HepG2 (cell line): ENCODE measurements around the gene PEX12. TPM values are rescaled to one million over a fixed set of nuclear protein-coding genes. Genes with fewer than 3 reads are reported as not detected.

ENCODE experiments used
- ATAC-seq: fragments of 200-7000 bp; cut with Tn5 transposase; 3 replicates; pipeline ENCODE4 v1.9.1; 2020; ENCODE audit warnings: mild to moderate bottlenecking, moderate library complexity
- BruUV-seq: library from RNA; stranded (reverse); fragments of 400-500 nt; replicated peaks from 2 replicates; lab custom pipeline; 2021; lab: Mats Ljungman, UMichigan
- CTCF ChIA-PET: fragments of 300-600 bp; formaldehyde crosslinking; extraction: SDS; loops from one replicate; lab custom pipeline; 2021; ENCODE audit warnings: low total read pairs, inconsistent platforms, low intra/inter-chr PET ratio; lab: Yijun Ruan, JAX
- POLR2A ChIA-PET: fragments of 350-600 bp; sonication (Branson Sonifier 250); formaldehyde crosslinking; loops from one replicate; lab custom pipeline; 2020; ENCODE audit warnings: antibody characterized with exemption, inconsistent platforms; lab: Yijun Ruan, JAX
- DNase-seq: peaks from one replicate; pipeline ENCODE4 v3.0.0-alpha.2; 2015; ENCODE audit warnings: low spot score
- FAIRE-seq: peaks from 3 replicates; lab custom pipeline; 2011; peaks lifted over from hg19 to GRCh38; lab: Jason Lieb, UNC
- H2AFZ ChIP-seq: one replicate; pipeline ENCODE4 v1.6.1; 2011; ENCODE audit warnings: low read length, inconsistent platforms
- H3K27ac ChIP-seq: fragments of 300-600 bp; 3 replicates; pipeline ENCODE4 v1.8.0; 2011; ENCODE audit warnings: mixed run types, mild to moderate bottlenecking, mixed read lengths, low read length, inconsistent platforms; ENCODE audit not compliant: insufficient read depth; ENCODE audit errors: extremely low read length
- H3K27me3 ChIP-seq, 2 experiments: fragments of 200-600 bp in 1 of 2; 2 replicates in 1 of 2; 3 replicates in 1 of 2; pipeline versions ENCODE4 v1.6.0 to v1.8.0; 2011; ENCODE audit warnings: low read length in 2 of 2, mild to moderate bottlenecking in 2 of 2, moderate library complexity in 2 of 2, inconsistent platforms in 1 of 2; ENCODE audit not compliant: insufficient read depth in 2 of 2, control insufficient read depth in 1 of 2
- H3K36me3 ChIP-seq, 2 experiments: fragments of 200-600 bp in 1 of 2; replicated peaks in 1 of 2; 2 replicates in 1 of 2; 3 replicates in 1 of 2; pipeline versions ENCODE4 v1.5.1 to v1.8.0; 2011; ENCODE audit warnings: low read length in 2 of 2, inconsistent platforms in 1 of 2; ENCODE audit not compliant: insufficient read depth in 2 of 2, control insufficient read depth in 1 of 2
- H3K4me1 ChIP-seq: 2 replicates; pipeline ENCODE4 v1.5.1; 2012; ENCODE audit warnings: low read length, inconsistent platforms; ENCODE audit not compliant: insufficient read depth
- H3K4me2 ChIP-seq: 2 replicates; pipeline ENCODE4 v1.6.0; 2011; ENCODE audit warnings: low read depth, low read length, inconsistent platforms
- H3K4me3 ChIP-seq, 3 experiments: fragments of 200-600 bp in 1 of 3; sonication (generic), shearing (Covaris generic) in 1 of 3; replicated peaks in 1 of 3; 2 replicates each; pipeline ENCODE4 v1.5.1; 2011 to 2016; ENCODE audit warnings: low read length in 3 of 3, inconsistent platforms in 2 of 3, low read depth in 2 of 3, mild to moderate bottlenecking in 2 of 3, control low read depth in 1 of 3, mixed read lengths in 1 of 3; ENCODE audit not compliant: insufficient read depth in 1 of 3
- H3K79me2 ChIP-seq: one replicate; pipeline ENCODE4 v1.6.1; 2011; ENCODE audit warnings: low read length, inconsistent platforms; ENCODE audit not compliant: insufficient read depth
- H3K9ac ChIP-seq: 2 replicates; pipeline ENCODE4 v1.6.0; 2011; ENCODE audit warnings: mild to moderate bottlenecking, low read depth, low read length, inconsistent platforms; ENCODE audit not compliant: insufficient read depth
- H3K9me3 ChIP-seq: 2 replicates; pipeline ENCODE4 v1.5.1; 2012; ENCODE audit warnings: mild to moderate bottlenecking, low read length
- H4K20me1 ChIP-seq: 2 replicates; pipeline ENCODE4 v1.6.0; 2011; ENCODE audit warnings: inconsistent platforms, mild to moderate bottlenecking, low read length, moderate library complexity; ENCODE audit not compliant: insufficient read depth
- ETV5 ChIP-seq: IDR thresholded peaks from 2 replicates; pipeline ENCODE4 v1.6.1; 2018; ENCODE audit warnings: missing biosample characterization, missing genetic modification reagents, inconsistent platforms, borderline replicate concordance
- FOXA1 ChIP-seq, 2 experiments: fragments of 450-650 bp in 1 of 2; sonication (generic) in 1 of 2; formaldehyde crosslinking in 1 of 2; IDR thresholded peaks; 2 replicates each; pipeline versions ENCODE4 v1.4.0 to v1.6.1; 2016 to 2020; ENCODE audit warnings: missing genetic modification reagents in 1 of 2
- FOXA3 ChIP-seq: IDR thresholded peaks from 2 replicates; pipeline ENCODE4 v1.6.1; 2016; ENCODE audit warnings: missing genetic modification reagents, missing compliant biosample characterization
- HOXD1 ChIP-seq: sonication (generic); formaldehyde crosslinking; IDR thresholded peaks from 2 replicates; pipeline ENCODE4 v1.5.0; 2020; ENCODE audit warnings: missing genetic modification reagents
- ISX ChIP-seq: sonication (generic); formaldehyde crosslinking; conservative IDR thresholded peaks from 2 replicates; pipeline ENCODE4 v1.5.0; 2020; ENCODE audit warnings: missing genetic modification reagents
- KLF11 ChIP-seq: IDR thresholded peaks from 2 replicates; pipeline ENCODE4 v1.6.1; 2016; ENCODE audit warnings: missing compliant biosample characterization
- ZNF235 ChIP-seq: sonication (generic); formaldehyde crosslinking; IDR thresholded peaks from 2 replicates; pipeline ENCODE4 v1.8.1; 2023; ENCODE audit warnings: mild to moderate bottlenecking, missing genetic modification reagents, borderline replicate concordance
- ZNF337 ChIP-seq: sonication (generic); formaldehyde crosslinking; IDR thresholded peaks from 2 replicates; pipeline ENCODE4 v1.5.1; 2020; ENCODE audit warnings: missing genetic modification reagents, low read depth, mild to moderate bottlenecking, borderline replicate concordance
- ZNF562 ChIP-seq: sonication (generic); formaldehyde crosslinking; IDR thresholded peaks from 2 replicates; pipeline ENCODE4 v1.8.0; 2022; ENCODE audit warnings: missing genetic modification reagents, borderline replicate concordance
- ZNF570 ChIP-seq: sonication (generic); formaldehyde crosslinking; IDR thresholded peaks from 2 replicates; pipeline ENCODE4 v1.4.0; 2020; ENCODE audit warnings: mild to moderate bottlenecking, missing genetic modification reagents, borderline replicate concordance
- ZNF792 ChIP-seq: IDR thresholded peaks from 2 replicates; pipeline ENCODE4 v1.6.1; 2016
- WGBS: methylation state at CpG from one replicate; pipeline ENCODE4 v1.1.6; 2017; ENCODE audit warnings: low lambda C conversion rate; 5-methylcytosine and 5-hydroxymethylcytosine counted together
- in situ Hi-C: cut with HindIII; loops from 2 replicates; pipeline ENCODE4 v1.10.0; 2017; ENCODE audit warnings: low pct_unique_long_range_greater_than_20kb; ENCODE audit not compliant: extremely low pct_ligation_motif_present
- intact Hi-C: fragments of 100-400 bp; cut with micrococcal nuclease; formaldehyde crosslinking; loops from one replicate; pipeline ENCODE4 v1.10.0; 2022; ENCODE audit not compliant: unreplicated experiment
- polyA plus RNA-seq, 8 experiments: library from polyadenylated mRNA; depleted of rRNA in 3 of 8; stranded (reverse) in 7 of 8; unstranded in 1 of 8; fragments of >200 nt; fragmentation: Illumina TruSeq in 4 of 8; extraction: Trizol in 4 of 8; gene quantifications; 2 replicates each; pipeline versions ENCODE4 v1.2.1 to v1.2.3, GENCODE V29; 2011 to 2016; ENCODE audit warnings: low read depth in 4 of 8, missing spikeins in 1 of 8, mixed read lengths in 1 of 8; ENCODE audit not compliant: insufficient read depth in 1 of 8
- total RNA-seq, 5 experiments: library from RNA; depleted of rRNA; stranded (reverse); fragments of >200 nt; fragmentation: Illumina TruSeq; extraction: Trizol; gene quantifications; 2 replicates each; pipeline ENCODE4 v1.2.3, GENCODE V29; 2016; ENCODE audit warnings: low read depth in 1 of 5
- TF ChIP-seq, protein P1 (sequence below): sonication (generic); formaldehyde crosslinking; conservative IDR thresholded peaks from 2 replicates; pipeline ENCODE4 v1.5.0; 2020; ENCODE audit warnings: missing genetic modification reagents
- TF ChIP-seq, protein P2 (sequence below): sonication (generic); formaldehyde crosslinking; IDR thresholded peaks from 2 replicates; pipeline ENCODE4 v1.4.0; 2020; ENCODE audit warnings: missing genetic modification reagents, borderline replicate concordance

Gene PEX12
- total and polyA plus RNA-seq, 2 of the 13 experiments (the other 11 are each of a cell fraction or from before 2014, with no cell fraction given): 5.1 to 11.9 TPM

DNA sequence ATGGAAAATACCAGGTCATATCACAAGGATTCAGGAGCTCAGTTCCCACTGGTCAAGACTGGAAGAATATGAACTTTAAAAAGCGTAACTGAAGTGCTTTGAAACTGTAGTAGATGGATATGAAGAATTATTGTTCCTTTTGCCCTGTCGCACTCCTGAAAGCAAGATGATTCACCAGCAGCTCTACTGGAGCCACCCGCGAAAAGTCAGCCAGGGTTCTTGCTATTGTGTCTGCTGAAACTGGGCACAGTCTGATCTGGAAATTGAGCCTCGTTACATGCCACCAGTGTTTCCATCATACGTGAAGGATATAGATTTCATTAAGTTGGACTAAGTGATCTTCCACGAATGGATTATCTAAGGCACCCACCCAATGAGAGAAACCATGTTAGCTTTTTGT is 25.3 kb upstream of the PEX12 start:
- Histone ChIP-seq H3K9me3 (no peaks in the 10 kb centered on the region), H3K27ac (no peak overlapping the region), H3K79me2 (no peaks in the 10 kb centered on the region), H3K4me1 (no peaks in the 10 kb centered on the region), H3K4me3 (no peak overlapping the region), H4K20me1 (no peaks in the 10 kb centered on the region), H3K36me3 (peaks cover 14 to 55% of the 10 kb centered on the region in 2 experiments), H3K27me3 (no peaks in the 10 kb centered on the region), H2AFZ (no peak overlapping the region), H3K4me2 (no peak overlapping the region), H3K9ac (no peak overlapping the region)
- BruUV-seq: no TSS peak
- no peak for FAIRE-seq
- 96% methylated on average over 7 of the region's 7 CpGs for WGBS
- ChIA-PET CTCF (no interaction called here), POLR2A (interaction anchor here (0.6 to 1.5 kb wide), 2 partner anchors 21 to 25 kb away, joined by 3 read pairs; partner anchors contain the start of gene PEX12)
- ATAC-seq: no peak
- intact Hi-C loops: no loop called here
- in situ Hi-C loops: no loop called here
- DNase-seq: no peak
- TF ChIP-seq, protein P1, sequence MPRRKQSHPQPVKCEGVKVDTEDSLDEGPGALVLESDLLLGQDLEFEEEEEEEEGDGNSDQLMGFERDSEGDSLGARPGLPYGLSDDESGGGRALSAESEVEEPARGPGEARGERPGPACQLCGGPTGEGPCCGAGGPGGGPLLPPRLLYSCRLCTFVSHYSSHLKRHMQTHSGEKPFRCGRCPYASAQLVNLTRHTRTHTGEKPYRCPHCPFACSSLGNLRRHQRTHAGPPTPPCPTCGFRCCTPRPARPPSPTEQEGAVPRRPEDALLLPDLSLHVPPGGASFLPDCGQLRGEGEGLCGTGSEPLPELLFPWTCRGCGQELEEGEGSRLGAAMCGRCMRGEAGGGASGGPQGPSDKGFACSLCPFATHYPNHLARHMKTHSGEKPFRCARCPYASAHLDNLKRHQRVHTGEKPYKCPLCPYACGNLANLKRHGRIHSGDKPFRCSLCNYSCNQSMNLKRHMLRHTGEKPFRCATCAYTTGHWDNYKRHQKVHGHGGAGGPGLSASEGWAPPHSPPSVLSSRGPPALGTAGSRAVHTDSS (CRISPR knock-in tag): no peak
- TF ChIP-seq FOXA1 (IDR thresholded peaks at IDR 0.05): no peak
- TF ChIP-seq FOXA1 (CRISPR knock-in tag; IDR thresholded peaks at IDR 0.05): no peak
- no peak for TF ChIP-seq ZNF570
- no peak for TF ChIP-seq FOXA3 (CRISPR knock-in tag)
- TF ChIP-seq ETV5 (CRISPR knock-in tag): no peak
- no peak for TF ChIP-seq KLF11
- TF ChIP-seq HOXD1 (CRISPR knock-in tag): no peak
- no peak for TF ChIP-seq ZNF337
- TF ChIP-seq, protein P2, sequence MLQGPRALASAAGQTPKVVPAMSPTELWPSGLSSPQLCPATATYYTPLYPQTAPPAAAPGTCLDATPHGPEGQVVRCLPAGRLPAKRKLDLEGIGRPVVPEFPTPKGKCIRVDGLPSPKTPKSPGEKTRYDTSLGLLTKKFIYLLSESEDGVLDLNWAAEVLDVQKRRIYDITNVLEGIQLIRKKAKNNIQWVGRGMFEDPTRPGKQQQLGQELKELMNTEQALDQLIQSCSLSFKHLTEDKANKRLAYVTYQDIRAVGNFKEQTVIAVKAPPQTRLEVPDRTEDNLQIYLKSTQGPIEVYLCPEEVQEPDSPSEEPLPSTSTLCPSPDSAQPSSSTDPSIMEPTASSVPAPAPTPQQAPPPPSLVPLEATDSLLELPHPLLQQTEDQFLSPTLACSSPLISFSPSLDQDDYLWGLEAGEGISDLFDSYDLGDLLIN: no peak
- TF ChIP-seq ZNF562 (CRISPR knock-in tag): no peak
- TF ChIP-seq ISX: no peak
- TF ChIP-seq ZNF792 (CRISPR knock-in tag): no peak
- TF ChIP-seq ZNF235 (CRISPR knock-in tag): no peak
